GM12892 (cell line): ENCODE results near the gene INF2.
A peak's percentile ranks its signal among the peaks of the same experiment; 100 is the strongest.
"Not testable (repeated sequence)": the region's sequence is repeated elsewhere in the genome, so short reads cannot be mapped to it uniquely, and the experiment has no call there.

Source experiments
- DNase-seq: peaks from one replicate; pipeline ENCODE4 v3.0.0; 2011; ENCODE audit not compliant: insufficient read length
- FAIRE-seq: peaks from 2 replicates; lab custom pipeline; 2011; peaks lifted over from hg19 to GRCh38; lab: Jason Lieb, UNC
- POLR2A ChIP-seq: IDR thresholded peaks from 2 replicates; pipeline ENCODE4 v1.6.1; 2011; ENCODE audit warnings: low read depth, low read length, control low read depth
- POLR2AphosphoS5 ChIP-seq: IDR thresholded peaks from 2 replicates; pipeline ENCODE4 v1.6.1; 2011; ENCODE audit warnings: low read depth, low read length, control low read depth
- TAF1 ChIP-seq: IDR thresholded peaks from 2 replicates; pipeline ENCODE4 v1.6.1; 2011; ENCODE audit warnings: low read depth, mild to moderate bottlenecking, control low read depth, low read length, borderline replicate concordance

INF2 gene

GRCh38 chr14:104659764-104660523 is 29.5 kb upstream of the INF2 start:
- FAIRE-seq (peak; percentile 95), DNase-seq (no peak)
- no peak for TF ChIP-seq POLR2A
- no peak for TF ChIP-seq POLR2AphosphoS5

- TF ChIP-seq POLR2AphosphoS5: no peak
- TF ChIP-seq TAF1: no peak
- peak; percentile 67 for DNase-seq
- peak; percentile 97 for FAIRE-seq
Measured at GRCh38 chr14:104660597-104660996, 28.8 kb upstream of the INF2 start.

- no peak for DNase-seq
- FAIRE-seq: no peak
- TF ChIP-seq POLR2A (no peak), TAF1 (no peak), POLR2AphosphoS5 (no peak)
Measured at GRCh38 chr14:104661086-104661485, 28.3 kb upstream of the INF2 start.

GRCh38 chr14:104661528-104662157 is 27.8 kb upstream of the INF2 start:
- FAIRE-seq: peak; percentile 97
- not testable (repeated sequence) for DNase-seq

GRCh38 chr14:104662472-104662871 is 26.9 kb upstream of the INF2 start:
- FAIRE-seq, DNase-seq: not testable (repeated sequence)

GRCh38 chr14:104664107-104664506 is 25.3 kb upstream of the INF2 start:
- DNase-seq (no peak), FAIRE-seq (no peak)
- TF ChIP-seq TAF1: no peak
- no peak for TF ChIP-seq POLR2AphosphoS5
- no peak for TF ChIP-seq POLR2A

GRCh38 chr14:104664588-104664987 is 24.8 kb upstream of the INF2 start:
- DNase-seq (no peak), FAIRE-seq (no peak)
- no peak for TF ChIP-seq POLR2A
- TF ChIP-seq POLR2AphosphoS5: no peak
- no peak for TF ChIP-seq TAF1

GRCh38 chr14:104665114-104665656 is 24.2 kb upstream of the INF2 start:
- DNase-seq (no peak), FAIRE-seq (peak; percentile 97)
- TF ChIP-seq POLR2AphosphoS5: no peak
- no peak for TF ChIP-seq TAF1
- no peak for TF ChIP-seq POLR2A

- DNase-seq (no peak), FAIRE-seq (no peak)
- TF ChIP-seq POLR2AphosphoS5 (no peak), POLR2A (no peak), TAF1 (no peak)
Measured at GRCh38 chr14:104665657-104666522, 23.5 kb upstream of the INF2 start.

- not testable (repeated sequence) for FAIRE-seq, DNase-seq
Measured at GRCh38 chr14:104666523-104666895, 22.9 kb upstream of the INF2 start.

- no peak for FAIRE-seq
- TF ChIP-seq POLR2AphosphoS5: no peak
- TF ChIP-seq TAF1: no peak
- TF ChIP-seq POLR2A: no peak
- no peak for DNase-seq
Measured at GRCh38 chr14:104666981-104667380, 22.4 kb upstream of the INF2 start.

GRCh38 chr14:104669697-104670096 is 19.7 kb upstream of the INF2 start:
- no peak for FAIRE-seq
- no peak for TF ChIP-seq POLR2AphosphoS5
- no peak for TF ChIP-seq TAF1
- TF ChIP-seq POLR2A: no peak
- no peak for DNase-seq

- DNase-seq, FAIRE-seq: not testable (repeated sequence)
Measured at GRCh38 chr14:104671330-104671977, 18.0 kb upstream of the INF2 start.

GRCh38 chr14:104672119-104672518 is 17.3 kb upstream of the INF2 start:
- not testable (repeated sequence) for DNase-seq, FAIRE-seq
